Calu3 (cell line): Measurements from ENCODE around the gene SCEL. TPM values are rescaled to one million over a fixed set of nuclear protein-coding genes. Genes with fewer than 3 reads are reported as not detected.

Source experiments
- BruUV-seq: library from RNA; stranded (reverse); fragments of 400-500 nt; replicated peaks from 2 replicates; lab custom pipeline; 2021; lab: Mats Ljungman, UMichigan
- CTCF ChIA-PET: fragments of 300-600 bp; sonication (Branson Sonifier 250); formaldehyde crosslinking; loops from one replicate; lab custom pipeline; 2022; ENCODE audit warnings: antibody characterized with exemption; lab: Charles Lee
- DNase-seq: peaks from one replicate; pipeline ENCODE4 v3.0.0; 2022
- H3K27ac Mint-ChIP-seq: one replicate; pipeline ENCODE4 v1.8.0; 2022; ENCODE audit warnings: mixed read lengths; ENCODE audit not compliant: unreplicated experiment
- H3K27me3 Mint-ChIP-seq: one replicate; pipeline ENCODE4 v1.8.0; 2022; ENCODE audit warnings: mixed read lengths; ENCODE audit not compliant: unreplicated experiment
- H3K36me3 Mint-ChIP-seq: one replicate; pipeline ENCODE4 v1.8.0; 2022; ENCODE audit warnings: mild to moderate bottlenecking, moderate library complexity, mixed read lengths; ENCODE audit not compliant: insufficient read depth, unreplicated experiment
- H3K4me1 Mint-ChIP-seq: one replicate; pipeline ENCODE4 v1.8.0; 2022; ENCODE audit warnings: mild to moderate bottlenecking, low read depth, mixed read lengths; ENCODE audit not compliant: unreplicated experiment
- H3K4me3 Mint-ChIP-seq: one replicate; pipeline ENCODE4 v1.8.0; 2022; ENCODE audit warnings: mild to moderate bottlenecking, low read depth, moderate library complexity, mixed read lengths; ENCODE audit not compliant: unreplicated experiment
- H3K9me3 Mint-ChIP-seq: one replicate; pipeline ENCODE4 v1.8.0; 2022; ENCODE audit warnings: low read depth, mixed read lengths; ENCODE audit not compliant: unreplicated experiment
- CTCF ChIP-seq: fragments of 200-600 bp; IDR thresholded peaks from one replicate; pipeline ENCODE4 v1.8.0; 2022; ENCODE audit warnings: antibody characterized with exemption; ENCODE audit not compliant: unreplicated experiment
- intact Hi-C: fragments of 100-400 bp; cut with micrococcal nuclease; formaldehyde crosslinking; loops from one replicate; pipeline ENCODE4 v1.10.0; 2022; ENCODE audit not compliant: unreplicated experiment
- total RNA-seq: library from RNA; stranded (reverse); gene quantifications from 2 replicates; pipeline ENCODE4 v1.2.3, GENCODE V29; 2022

The SCEL gene
- total RNA-seq, 1 experiment from 2014 or later, result 5.2 TPM

DNA sequence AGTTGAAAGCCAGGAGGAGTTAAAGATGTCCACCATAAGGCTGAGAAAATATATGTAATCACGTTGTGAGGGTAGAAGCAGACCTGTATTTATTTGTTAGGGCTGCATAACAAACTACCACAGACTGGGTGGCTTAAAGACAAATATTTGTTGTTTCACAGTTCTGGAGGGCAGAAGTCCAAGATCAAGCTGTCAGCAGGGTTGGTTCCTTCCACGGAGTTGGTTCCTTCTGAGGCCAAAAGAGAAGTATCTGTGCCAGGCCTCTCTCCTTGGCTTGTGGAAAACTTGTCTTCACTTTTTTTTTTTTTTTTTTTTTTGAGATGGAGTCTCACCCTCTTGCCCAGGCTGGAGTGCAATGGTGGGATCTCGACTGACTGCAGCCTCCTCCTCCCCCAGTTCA is 88.3 kb downstream of the SCEL start:
- intact Hi-C loops, result no loop called here
- CTCF ChIA-PET, result no interaction called here
- TF ChIP-seq CTCF, result no peak
- Mint-ChIP-seq H3K4me1 (no peaks in the 10 kb centered on the region), H3K27me3 (no peaks in the 10 kb centered on the region), H3K9me3 (no peaks in the 10 kb centered on the region), H3K27ac (no peak overlapping the region), H3K4me3 (no peak overlapping the region), H3K36me3 (no peaks in the 10 kb centered on the region)
- DNase-seq, result no peak
- BruUV-seq, result no TSS peak

DNA sequence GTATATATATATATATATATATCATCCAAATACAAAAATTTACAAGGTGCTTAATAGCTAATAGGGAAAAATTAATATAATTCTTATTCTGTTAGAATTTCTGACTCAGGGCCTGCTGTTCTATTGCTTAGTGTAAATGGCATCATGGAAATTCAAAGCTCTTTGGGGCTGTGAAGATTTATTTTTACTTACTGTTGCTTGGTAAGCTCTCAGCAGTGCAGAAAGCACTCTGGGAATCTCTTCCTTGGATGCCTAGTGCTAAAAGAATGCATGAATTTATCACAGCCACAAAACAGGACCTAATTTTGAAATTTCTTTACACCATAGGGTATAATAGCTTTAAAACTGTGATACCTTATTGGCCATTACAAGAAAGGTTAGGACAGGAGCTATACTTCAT is 92.7 kb downstream of the SCEL start:
- no peak for DNase-seq
- no TSS peak for BruUV-seq
- no peaks in the 10 kb centered on the region for H3K27me3 Mint-ChIP-seq
- CTCF ChIA-PET, result interaction anchor here (0.6 kb wide), 1 partner anchor 150 kb away, joined by 4 read pairs; no protein-coding TSS in a partner anchor
- H3K27ac Mint-ChIP-seq, result no peak overlapping the region
- no peaks in the 10 kb centered on the region for H3K36me3 Mint-ChIP-seq
- TF ChIP-seq CTCF, result no peak
- no peaks in the 10 kb centered on the region for H3K4me1 Mint-ChIP-seq
- intact Hi-C loops, result no loop called here
- no peaks in the 10 kb centered on the region for H3K9me3 Mint-ChIP-seq
- H3K4me3 Mint-ChIP-seq, result no peak overlapping the region

DNA sequence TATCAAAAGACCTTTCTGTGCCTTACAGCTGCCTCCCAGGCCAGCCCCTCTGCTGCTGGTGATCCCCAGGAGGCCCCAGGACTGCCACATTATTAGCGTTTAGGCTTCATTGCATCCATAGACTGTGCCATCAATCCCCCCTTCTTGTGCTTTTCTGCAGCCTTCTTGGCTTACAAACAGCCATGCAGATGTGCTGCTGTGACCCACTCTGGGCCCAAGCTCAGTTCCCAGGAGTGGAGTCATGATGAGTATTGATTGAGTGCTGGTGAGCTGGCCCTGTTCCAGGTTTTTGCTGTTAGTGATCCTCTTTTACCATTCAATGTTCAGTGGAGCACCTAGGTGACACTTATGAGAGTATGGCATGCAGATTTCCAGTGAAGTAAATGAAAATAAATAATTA is 102.1 kb downstream of the SCEL start:
- H3K27ac Mint-ChIP-seq, result no peak overlapping the region
- BruUV-seq, result no TSS peak
- CTCF ChIA-PET, result no interaction called here
- no peak for TF ChIP-seq CTCF
- intact Hi-C loops, result no loop called here
- DNase-seq, result no peak
- H3K36me3 Mint-ChIP-seq, result no peaks in the 10 kb centered on the region
- H3K4me1 Mint-ChIP-seq, result no peaks in the 10 kb centered on the region
- no peaks in the 10 kb centered on the region for H3K27me3 Mint-ChIP-seq
- H3K9me3 Mint-ChIP-seq, result no peaks in the 10 kb centered on the region
- H3K4me3 Mint-ChIP-seq, result no peak overlapping the region

DNA sequence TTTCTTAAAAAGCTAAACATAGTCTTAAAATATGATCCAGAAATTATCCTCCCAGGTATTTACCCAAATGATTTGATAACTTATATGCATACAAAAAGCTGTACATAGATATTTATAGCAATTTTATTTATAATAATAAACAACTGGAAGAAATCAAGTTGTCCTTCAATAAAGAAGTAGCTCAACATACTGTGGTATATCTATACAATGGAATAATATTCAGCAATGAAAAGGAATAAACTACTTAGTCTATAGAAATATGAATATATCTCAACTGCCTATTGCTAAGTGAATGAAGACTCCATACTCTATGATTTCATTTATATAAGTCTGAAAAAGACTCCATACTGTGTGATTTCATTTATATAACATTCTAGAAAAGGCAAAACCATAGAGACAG is 114.9 kb downstream of the SCEL start:
- no peaks in the 10 kb centered on the region for H3K4me1 Mint-ChIP-seq
- TF ChIP-seq CTCF, result no peak
- no peaks in the 10 kb centered on the region for H3K36me3 Mint-ChIP-seq
- intact Hi-C loops, result no loop called here
- no peak for DNase-seq
- no peaks in the 10 kb centered on the region for H3K9me3 Mint-ChIP-seq
- H3K27ac Mint-ChIP-seq, result no peak overlapping the region
- CTCF ChIA-PET, result no interaction called here
- H3K4me3 Mint-ChIP-seq, result no peak overlapping the region
- H3K27me3 Mint-ChIP-seq, result no peaks in the 10 kb centered on the region
- no TSS peak for BruUV-seq
